Transverse colon (tissue), 4 donors: ENCODE data around the gene KCNJ2. TPM values are rescaled to one million over a fixed set of nuclear protein-coding genes. Genes with fewer than 3 reads are reported as not detected.
A peak's percentile ranks its signal among the peaks of the same experiment; 100 is the strongest.

Experiments
- DNase-seq: peaks from one replicate; pipeline ENCODE4 v3.0.0-alpha.2; 2019
- H3K27ac ChIP-seq, 4 donors: fragments of 200-600 bp; sonication (generic); 2 replicates each; pipeline ENCODE4 v1.5.1; 2016 to 2018; ENCODE audit warnings: inconsistent platforms in 4 of 4
- H3K27me3 ChIP-seq: fragments of 200-600 bp; sonication (generic); 2 replicates; pipeline ENCODE4 v1.5.1; 2017; ENCODE audit warnings: inconsistent platforms
- H3K36me3 ChIP-seq, 4 donors: fragments of 200-600 bp; sonication (generic); 2 replicates each; pipeline ENCODE4 v1.5.1; 2017 to 2019; ENCODE audit warnings: inconsistent platforms in 4 of 4
- H3K4me1 ChIP-seq, 4 donors: fragments of 200-600 bp; sonication (generic); 2 replicates each; pipeline ENCODE4 v1.5.1; 2017 to 2020; ENCODE audit warnings: inconsistent platforms in 4 of 4
- H3K4me3 ChIP-seq, 4 donors: fragments of 200-600 bp; sonication (generic); 1 replicate in 1 of 4; 2 replicates in 3 of 4; pipeline versions ENCODE4 v1.5.1 to v1.6.1; 2017 to 2019; ENCODE audit warnings: inconsistent platforms in 4 of 4
- H3K9me3 ChIP-seq, 2 donors: fragments of 200-600 bp; sonication (generic); 2 replicates each; pipeline ENCODE4 v1.5.1; 2017 to 2019; ENCODE audit warnings: inconsistent platforms in 2 of 2
- CTCF ChIP-seq, 5 experiments: fragments of 200-600 bp in 3 of 5; fragments of 450-650 bp in 2 of 5; sonication (generic) in 3 of 5; IDR thresholded peaks; 1 replicate in 2 of 5; 2 replicates in 3 of 5; pipeline ENCODE4 v1.5.1; 2016 to 2017; ENCODE audit warnings: antibody characterized with exemption in 5 of 5, inconsistent platforms in 3 of 5, mild to moderate bottlenecking in 2 of 5, moderate library complexity in 1 of 5
- EP300 ChIP-seq: sonication (generic); formaldehyde crosslinking; IDR thresholded peaks from one replicate; pipeline ENCODE4 v1.6.1; 2017; ENCODE audit warnings: antibody characterized with exemption, low read depth
- POLR2A ChIP-seq: fragments of 450-650 bp; IDR thresholded peaks from one replicate; pipeline ENCODE4 v1.6.1; 2016; ENCODE audit warnings: antibody characterized with exemption, mild to moderate bottlenecking, moderate library complexity
- POLR2AphosphoS5 ChIP-seq, 3 donors: sonication (generic); formaldehyde crosslinking; IDR thresholded peaks; one replicate each; pipeline ENCODE4 v1.6.1; 2016; ENCODE audit warnings: antibody characterized with exemption in 3 of 3
- WGBS, 2 donors: methylation state at CpG; one replicate each; pipeline ENCODE4 v1.1.5; 2018; ENCODE audit warnings: low coverage in 1 of 2; 5-methylcytosine and 5-hydroxymethylcytosine counted together
- in situ Hi-C, 4 donors: fragments of 200-750 bp; cut with MboI; loops; one replicate each; pipeline versions ENCODE4 v1.15.0 to v1.15.1; 2017; ENCODE audit warnings: low sequenced_read_pairs in 3 of 4, low pct_ligation_motif_present in 1 of 4, low pct_unique_long_range_greater_than_20kb in 1 of 4
- intact Hi-C: fragments of 100-400 bp; cut with DNase I; formaldehyde crosslinking; loops from one replicate; pipeline ENCODE4 v1.15.1; 2023; ENCODE audit warnings: low total_unique reads
- total RNA-seq, 4 donors: library from RNA; depleted of rRNA; stranded (reverse); fragments of >200 nt; gene quantifications; one replicate each; pipeline ENCODE4 v1.1.0, GENCODE V29; 2016

The KCNJ2 gene
- total RNA-seq, 4 donors from 2014 or later: 15.4 to 37.4 (median 19.7) TPM

- intact Hi-C loops (loop anchor here (10.0 kb wide), 1 partner anchor 530 kb away; no protein-coding TSS in a partner anchor), in situ Hi-C loops (no loop called here)
- Histone ChIP-seq H3K9me3 (no peaks in the 10 kb centered on the region), H3K36me3 (no peaks in the 10 kb centered on the region), H3K27ac (no peak overlapping the region), H3K27me3 (no peaks in the 10 kb centered on the region), H3K4me3 (no peak overlapping the region), H3K4me1 (peaks cover 3 to 38% (median 18%) of the 10 kb centered on the region in 4 donors)
- DNase-seq: no peak
- TF ChIP-seq POLR2AphosphoS5 (IDR thresholded peaks at IDR 0.05) (no peak), CTCF (IDR thresholded peaks at IDR 0.05) (no peak), EP300 (no peak)
- WGBS, 2 donors: 38 to 75% methylated on average over 1 of the region's 1 CpG
These were observed 34.6 kb upstream of the KCNJ2 start for GRCh38 chr17:70134777-70135176.

- Histone ChIP-seq H3K27me3 (no peaks in the 10 kb centered on the region), H3K9me3 (no peaks in the 10 kb centered on the region), H3K4me1 (peaks cover 3 to 40% (median 18%) of the 10 kb centered on the region in 4 donors), H3K36me3 (no peaks in the 10 kb centered on the region), H3K27ac (no peak overlapping the region), H3K4me3 (no peak overlapping the region)
- intact Hi-C loops (loop anchor here (10.0 kb wide), 1 partner anchor 531 kb away; no protein-coding TSS in a partner anchor), in situ Hi-C loops (no loop called here)
- TF ChIP-seq POLR2AphosphoS5 (IDR thresholded peaks at IDR 0.05) (no peak), POLR2A (no peak), CTCF (IDR thresholded peaks at IDR 0.05) (no peak), EP300 (no peak)
- no peak for DNase-seq
- WGBS, 2 donors: 52 to 54% methylated on average over 5 of the region's 5 CpGs
These were observed 33.2 kb upstream of the KCNJ2 start for GRCh38 chr17:70136131-70136530.

- WGBS, 2 donors: 20 to 21% methylated on average over 8 to 9 of the region's 9 CpGs
- peaks cover 3 to 40% (median 18%) of the 10 kb centered on the region in 4 donors for H3K4me1 ChIP-seq
- DNase-seq: peak; percentile 32
- no peaks in the 10 kb centered on the region for H3K9me3 ChIP-seq
- in situ Hi-C loops (no loop called here), intact Hi-C loops (loop anchor here (10.0 kb wide), 1 partner anchor 533 kb away; no protein-coding TSS in a partner anchor)
- H3K27ac ChIP-seq: peak overlapping the region; percentile 73 to 79 (median 76)
- no peaks in the 10 kb centered on the region for H3K36me3 ChIP-seq
- H3K27me3 ChIP-seq: no peaks in the 10 kb centered on the region
- TF ChIP-seq CTCF (IDR thresholded peaks at IDR 0.05): no peak
- peak; percentile 21 to 42 (median 29) for TF ChIP-seq POLR2AphosphoS5 (IDR thresholded peaks at IDR 0.05)
- peak overlapping the region in 3 of 4 donors; percentile 20 to 38 (median 27) for H3K4me3 ChIP-seq
These were observed 31.7 kb upstream of the KCNJ2 start for GRCh38 chr17:70137451-70138230.

GRCh38 chr17:70138291-70138865, 31.0 kb upstream of the KCNJ2 start:
- Histone ChIP-seq H3K27me3 (no peaks in the 10 kb centered on the region), H3K4me1 (peaks cover 3 to 40% (median 18%) of the 10 kb centered on the region in 4 donors), H3K9me3 (no peaks in the 10 kb centered on the region), H3K27ac (peak overlapping the region; percentile 73 to 79 (median 76)), H3K36me3 (no peaks in the 10 kb centered on the region), H3K4me3 (no peak overlapping the region)
- TF ChIP-seq POLR2AphosphoS5 (IDR thresholded peaks at IDR 0.05) (no peak), EP300 (no peak), CTCF (IDR thresholded peaks at IDR 0.05) (no peak), POLR2A (no peak)
- intact Hi-C loops: loop anchor here (10.0 kb wide), 1 partner anchor 534 kb away; no protein-coding TSS in a partner anchor
- in situ Hi-C loops: no loop called here
- WGBS, 2 donors: 72 to 82% methylated on average over 3 of the region's 3 CpGs
- DNase-seq: no peak
